GM23248 (cell line): ENCODE measurements around the gene ENAH.

Experiments used
- EZH2 ChIP-seq: fragments of 200-600 bp; sonication (generic); IDR thresholded peaks from 2 replicates; pipeline ENCODE4 v1.6.1; 2018; ENCODE audit warnings: antibody characterized with exemption, mild to moderate bottlenecking; ENCODE audit not compliant: insufficient read depth, poor library complexity, severe bottlenecking
- EZH2phosphoT487 ChIP-seq: fragments of 200-600 bp; sonication (generic); IDR thresholded peaks from 2 replicates; pipeline ENCODE4 v1.6.1; 2018; ENCODE audit warnings: antibody characterized with exemption, moderate library complexity, mild to moderate bottlenecking, low read depth; ENCODE audit not compliant: insufficient read depth

GRCh38 chr1:225543350-225543749, 109.6 kb downstream of the ENAH start:
- TF ChIP-seq EZH2 (no peak), EZH2phosphoT487 (no peak)
